22Rv1 (cell line): ENCODE measurements around the gene MAPK11.

Experiments
- CTCF ChIP-seq: fragments of 450-650 bp; IDR thresholded peaks from 2 replicates; pipeline ENCODE4 v1.5.1; 2017; ENCODE audit warnings: mild to moderate bottlenecking
- ZFX ChIP-seq: fragments of 450-650 bp; IDR thresholded peaks from 2 replicates; pipeline ENCODE4 v1.6.1; 2017; ENCODE audit warnings: antibody characterized with exemption, borderline replicate concordance

- TF ChIP-seq CTCF, result no peak
- TF ChIP-seq ZFX, result no peak
Measured at GRCh38 chr22:50216684-50217520, 53.3 kb downstream of the MAPK11 start.
